Right lobe of liver (tissue), 6 donors: ENCODE measurements around the gene DRD3. TPM values are rescaled to one million over a fixed set of nuclear protein-coding genes. Genes with fewer than 3 reads are reported as not detected.

Experiments used
- ATAC-seq, 4 donors: fragments of 200-7000 bp; cut with Tn5 transposase; one replicate each; pipeline ENCODE4 v1.9.1; 2020; ENCODE audit warnings: mild to moderate bottlenecking in 4 of 4, moderate library complexity in 4 of 4
- DNase-seq, 3 donors: peaks; one replicate each; pipeline ENCODE4 v3.0.0-alpha.2; 2020
- H3K27ac ChIP-seq, 3 donors: fragments of 200-600 bp; one replicate each; pipeline ENCODE4 v1.8.0; 2022
- H3K27me3 ChIP-seq, 2 donors: fragments of 200-600 bp; one replicate each; pipeline ENCODE4 v1.8.0; 2022
- H3K36me3 ChIP-seq, 4 donors: fragments of 200-600 bp; sonication (generic) in 1 of 4; one replicate each; pipeline versions ENCODE4 v1.5.1 to v1.8.0; 2017 to 2022; ENCODE audit warnings: control low read depth in 1 of 4
- H3K4me1 ChIP-seq, 4 donors: fragments of 200-600 bp; sonication (generic) in 1 of 4; one replicate each; pipeline versions ENCODE4 v1.5.1 to v1.8.0; 2017 to 2022; ENCODE audit warnings: control low read depth in 1 of 4
- H3K4me3 ChIP-seq, 3 donors: fragments of 200-600 bp; one replicate each; pipeline ENCODE4 v1.8.0; 2022
- H3K9me3 ChIP-seq, 4 donors: fragments of 200-600 bp; sonication (generic) in 1 of 4; one replicate each; pipeline versions ENCODE4 v1.5.1 to v1.8.0; 2017 to 2022; ENCODE audit warnings: control low read depth in 1 of 4
- POLR2A ChIP-seq: fragments of 450-650 bp; IDR thresholded peaks from one replicate; pipeline ENCODE4 v1.6.1; 2017; ENCODE audit warnings: antibody characterized with exemption, mild to moderate bottlenecking
- WGBS: methylation state at CpG from one replicate; pipeline ENCODE4 v1.1.6; 2018; ENCODE audit warnings: low coverage, low lambda C conversion rate; ENCODE audit not compliant: insufficient coverage; ENCODE audit errors: missing lambda C conversion rate; 5-methylcytosine and 5-hydroxymethylcytosine counted together
- intact Hi-C, 2 donors: fragments of 100-400 bp; cut with DNase I; formaldehyde crosslinking; loops; one replicate each; pipeline versions ENCODE4 v1.11.2 to v1.14.1; 2022
- total RNA-seq, 6 experiments: library from RNA; depleted of rRNA in 2 of 6; stranded (reverse); fragments of >200 nt in 2 of 6; fragmentation: NEBNext Ultra II Directional in 3 of 6; extraction: Animal tissue kit (Norgen Biotek cat#: 25700) in 3 of 6; gene quantifications; one replicate each; pipeline versions ENCODE4 v1.1.0 to v1.2.4, GENCODE V29; 2016 to 2023
- TF ChIP-seq, protein P1 (sequence below), 4 donors: fragments of 200-600 bp in 3 of 4; fragments of 450-650 bp in 1 of 4; IDR thresholded peaks; one replicate each; pipeline versions ENCODE4 v1.5.1 to v1.8.0; 2016 to 2022; ENCODE audit warnings: antibody characterized with exemption in 4 of 4, mild to moderate bottlenecking in 2 of 4
- donor health status: DM: no; HTN: yes; CAD: no.
- donor health status: DM: no; HTN: no; CAD: no.
- donor health status: DM: no; HTN: no; CAD: no.
- donor health status: DM: no; HTN: yes; CAD: no.
- donor health status: DM: no; HTN: yes; CAD: no.

DRD3 gene
- total RNA-seq, 6 experiments from 2014 or later = not detected

DNA sequence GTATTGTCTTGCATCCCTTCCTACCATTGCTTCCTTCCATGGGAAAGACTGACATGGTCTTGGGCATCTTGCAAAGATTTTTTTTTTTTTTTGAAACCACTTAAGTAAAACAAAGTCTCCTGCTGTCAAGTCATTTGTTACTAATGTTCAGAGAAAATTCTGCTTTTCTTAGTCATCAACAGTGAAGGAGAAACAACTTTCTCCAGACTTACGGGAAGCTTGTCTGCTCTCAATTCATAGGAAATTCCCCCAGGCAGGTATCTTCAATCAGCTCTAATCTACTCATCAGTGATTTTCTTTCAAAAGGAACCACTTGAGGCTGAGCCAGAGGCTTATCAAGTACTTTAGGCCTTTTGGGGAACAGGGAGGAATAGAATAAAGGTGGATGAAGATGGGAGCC, 15.9 kb upstream of the DRD3 start:
- TF ChIP-seq, protein P1, sequence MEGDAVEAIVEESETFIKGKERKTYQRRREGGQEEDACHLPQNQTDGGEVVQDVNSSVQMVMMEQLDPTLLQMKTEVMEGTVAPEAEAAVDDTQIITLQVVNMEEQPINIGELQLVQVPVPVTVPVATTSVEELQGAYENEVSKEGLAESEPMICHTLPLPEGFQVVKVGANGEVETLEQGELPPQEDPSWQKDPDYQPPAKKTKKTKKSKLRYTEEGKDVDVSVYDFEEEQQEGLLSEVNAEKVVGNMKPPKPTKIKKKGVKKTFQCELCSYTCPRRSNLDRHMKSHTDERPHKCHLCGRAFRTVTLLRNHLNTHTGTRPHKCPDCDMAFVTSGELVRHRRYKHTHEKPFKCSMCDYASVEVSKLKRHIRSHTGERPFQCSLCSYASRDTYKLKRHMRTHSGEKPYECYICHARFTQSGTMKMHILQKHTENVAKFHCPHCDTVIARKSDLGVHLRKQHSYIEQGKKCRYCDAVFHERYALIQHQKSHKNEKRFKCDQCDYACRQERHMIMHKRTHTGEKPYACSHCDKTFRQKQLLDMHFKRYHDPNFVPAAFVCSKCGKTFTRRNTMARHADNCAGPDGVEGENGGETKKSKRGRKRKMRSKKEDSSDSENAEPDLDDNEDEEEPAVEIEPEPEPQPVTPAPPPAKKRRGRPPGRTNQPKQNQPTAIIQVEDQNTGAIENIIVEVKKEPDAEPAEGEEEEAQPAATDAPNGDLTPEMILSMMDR (IDR thresholded peaks at IDR 0.05) = no peak
- TF ChIP-seq POLR2A = no peak
- no peak for ATAC-seq
- no peaks in the 10 kb centered on the region for H3K36me3 ChIP-seq
- intact Hi-C loops = no loop called here
- DNase-seq = no peak
- H3K9me3 ChIP-seq = no peaks in the 10 kb centered on the region
- no peak overlapping the region for H3K27ac ChIP-seq
- H3K4me1 ChIP-seq = no peaks in the 10 kb centered on the region
- no peak overlapping the region for H3K4me3 ChIP-seq
- 100% methylated on average over 1 of the region's 1 CpG for WGBS
- H3K27me3 ChIP-seq = no peaks in the 10 kb centered on the region

DNA sequence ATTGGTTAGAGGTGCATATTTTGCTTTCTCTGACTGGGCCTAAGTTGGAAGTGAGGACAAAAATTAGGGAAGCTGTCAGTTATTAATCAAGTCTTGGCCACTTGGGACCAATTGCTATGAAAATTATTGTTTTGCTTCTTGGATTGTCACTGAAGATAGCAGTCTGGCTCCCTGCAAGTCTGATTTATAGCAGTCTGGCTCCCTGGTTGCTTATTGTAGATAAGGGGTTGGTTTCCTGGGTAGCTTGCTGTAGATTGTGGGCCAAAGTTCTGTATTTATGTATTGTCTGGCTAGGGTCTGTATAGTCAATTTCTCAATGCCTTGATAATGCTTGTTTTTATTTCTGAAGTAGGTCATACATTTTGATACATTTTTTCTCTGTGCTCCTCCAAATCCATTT, 13.3 kb upstream of the DRD3 start:
- Histone ChIP-seq H3K9me3 (no peaks in the 10 kb centered on the region), H3K4me3 (no peak overlapping the region), H3K27me3 (no peaks in the 10 kb centered on the region), H3K36me3 (no peaks in the 10 kb centered on the region), H3K4me1 (no peaks in the 10 kb centered on the region), H3K27ac (no peak overlapping the region)
- no peak for TF ChIP-seq POLR2A
- TF ChIP-seq, protein P1 (IDR thresholded peaks at IDR 0.05) = no peak
- no peak for DNase-seq
- intact Hi-C loops = no loop called here
- no peak for ATAC-seq

DNA sequence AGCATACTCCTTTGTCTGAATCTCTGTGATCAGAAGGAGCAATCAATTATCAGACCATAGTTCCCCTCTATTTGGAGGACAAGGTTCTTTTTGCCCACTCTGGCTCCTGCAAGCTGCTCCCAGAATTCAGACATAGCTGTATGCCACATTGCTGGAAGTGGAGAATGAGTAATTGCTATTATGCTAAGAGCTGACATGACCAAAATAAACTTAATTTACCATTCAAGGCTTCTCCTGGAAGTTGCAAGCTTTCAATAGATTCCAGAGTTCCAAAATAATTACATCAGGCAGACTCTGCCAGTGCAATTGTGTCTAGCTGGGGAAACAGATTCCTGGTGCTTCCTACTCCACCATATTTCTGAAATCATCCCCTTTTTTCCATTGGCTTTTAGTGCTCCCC, 7.6 kb upstream of the DRD3 start:
- Histone ChIP-seq H3K4me3 (no peak overlapping the region), H3K27me3 (no peaks in the 10 kb centered on the region), H3K27ac (no peak overlapping the region), H3K36me3 (no peaks in the 10 kb centered on the region), H3K9me3 (no peaks in the 10 kb centered on the region), H3K4me1 (no peaks in the 10 kb centered on the region)
- DNase-seq (no peak), ATAC-seq (no peak)
- no peak for TF ChIP-seq POLR2A
- TF ChIP-seq, protein P1 (IDR thresholded peaks at IDR 0.05) = no peak
- intact Hi-C loops = no loop called here

DNA sequence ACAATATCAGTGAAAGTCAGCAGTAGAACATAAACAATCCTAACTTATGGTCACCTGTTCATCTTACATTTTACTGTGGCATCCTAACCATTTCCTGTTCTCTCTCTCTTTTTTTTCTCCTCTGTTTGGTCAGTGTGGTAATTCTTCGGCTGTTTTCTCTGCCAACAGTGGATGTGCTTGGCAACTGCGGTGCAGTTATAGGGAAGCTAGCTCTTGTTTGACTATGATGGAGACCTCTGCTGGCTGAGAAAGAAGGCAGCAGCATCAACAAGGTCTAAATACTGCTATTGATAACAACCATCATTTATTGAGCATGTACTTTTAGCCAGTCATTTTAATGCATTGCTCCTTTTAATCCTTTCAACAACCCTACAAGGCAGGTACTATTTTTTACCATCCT, 723 bp upstream of the DRD3 start:
- DNase-seq (no peak), ATAC-seq (peak; percentile 59 to 80 (median 68))
- Histone ChIP-seq H3K27me3 (no peaks in the 10 kb centered on the region), H3K36me3 (no peaks in the 10 kb centered on the region), H3K27ac (no peak overlapping the region), H3K4me3 (no peak overlapping the region), H3K9me3 (no peaks in the 10 kb centered on the region), H3K4me1 (no peaks in the 10 kb centered on the region)
- TF ChIP-seq, protein P1 (IDR thresholded peaks at IDR 0.05) = peak in 3 of 4 donors; percentile 25 to 35 (median 30)
- no peak for TF ChIP-seq POLR2A
- intact Hi-C loops = no loop called here
- 0% methylated on average over 2 of the region's 2 CpGs for WGBS

DNA sequence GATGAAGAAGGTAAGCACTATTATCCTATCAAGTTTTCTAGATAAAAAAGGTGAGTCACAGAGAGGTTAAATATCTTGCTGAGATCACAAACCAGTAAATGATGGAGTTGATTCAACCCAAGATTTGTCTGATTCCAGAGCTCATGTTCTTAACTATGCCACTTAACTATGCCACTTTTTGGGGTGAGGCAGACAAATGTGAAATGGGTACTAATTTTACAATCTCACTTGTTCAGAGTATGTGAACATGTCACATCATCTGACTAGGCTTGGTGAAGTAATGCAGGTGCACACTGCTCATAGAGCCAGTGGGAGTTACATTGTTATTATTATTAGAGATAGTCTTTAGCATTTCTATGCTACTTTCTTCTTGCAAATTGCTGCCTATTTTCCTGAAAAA, 2.0 kb downstream of the DRD3 start:
- Histone ChIP-seq H3K27me3 (no peaks in the 10 kb centered on the region), H3K9me3 (no peaks in the 10 kb centered on the region), H3K4me3 (no peak overlapping the region), H3K4me1 (no peaks in the 10 kb centered on the region), H3K27ac (no peak overlapping the region), H3K36me3 (no peaks in the 10 kb centered on the region)
- TF ChIP-seq, protein P1 (IDR thresholded peaks at IDR 0.05) = no peak
- TF ChIP-seq POLR2A = no peak
- intact Hi-C loops = no loop called here
- DNase-seq (no peak), ATAC-seq (no peak)
